GM12878 (cell line): ENCODE measurements around the gene SLC9C2. TPM values are rescaled to one million over a fixed set of nuclear protein-coding genes. Genes with fewer than 3 reads are reported as not detected.

Experiments
- ATAC-seq: fragments of 200-7000 bp; cut with Tn5 transposase; 3 replicates; pipeline ENCODE4 v1.9.1; 2020; ENCODE audit warnings: mild to moderate bottlenecking, moderate library complexity
- BruUV-seq: library from RNA; stranded (reverse); fragments of 400-500 nt; replicated peaks from 2 replicates; lab custom pipeline; 2021; lab: Mats Ljungman, UMichigan
- CTCF ChIA-PET: fragments of 300-600 bp; sonication (Branson Sonifier 250); formaldehyde crosslinking; extraction: SDS; loops from one replicate; lab custom pipeline; 2021; ENCODE audit warnings: inconsistent platforms; lab: Yijun Ruan, JAX
- POLR2A ChIA-PET: fragments of 350-600 bp; formaldehyde crosslinking; extraction: SDS; loops from one replicate; lab custom pipeline; 2021; ENCODE audit warnings: inconsistent platforms; lab: Charles Lee
- RAD21 ChIA-PET: fragments of 300-600 bp; sonication (Branson Sonifier 250); formaldehyde crosslinking; loops from one replicate; lab custom pipeline; 2023; ENCODE audit warnings: antibody characterized with exemption; ENCODE audit not compliant: unreplicated experiment; lab: Charles Lee
- SMC1A ChIA-PET: fragments of 300-600 bp; sonication (Branson Sonifier 250); formaldehyde crosslinking; loops from one replicate; lab custom pipeline; 2023; ENCODE audit not compliant: unreplicated experiment, uncharacterized antibody; lab: Charles Lee
- DNase-seq: peaks from one replicate; pipeline ENCODE4 v3.0.0-alpha.2; 2011; ENCODE audit warnings: low read depth, low spot score
- FAIRE-seq: peaks from 3 replicates; lab custom pipeline; 2011; peaks lifted over from hg19 to GRCh38; lab: Jason Lieb, UNC
- H2AFZ ChIP-seq: 2 replicates; pipeline ENCODE4 v1.6.0; 2011; ENCODE audit warnings: low read depth, low read length, control low read depth; ENCODE audit not compliant: control insufficient read depth
- H3K27ac ChIP-seq: 2 replicates; pipeline ENCODE4 v1.5.1; 2011; ENCODE audit warnings: control low read depth; ENCODE audit not compliant: control insufficient read depth, insufficient read depth
- H3K27me3 ChIP-seq, 2 experiments: replicated peaks in 1 of 2; 2 replicates each; pipeline versions ENCODE4 v1.6.0 to v1.6.1; 2011; ENCODE audit warnings: low read length in 1 of 2; ENCODE audit not compliant: control insufficient read depth in 2 of 2, insufficient read depth in 2 of 2
- H3K36me3 ChIP-seq, 2 experiments: 2 replicates each; pipeline ENCODE4 v1.5.1; 2011; ENCODE audit warnings: low read length in 1 of 2; ENCODE audit not compliant: control insufficient read depth in 2 of 2, insufficient read depth in 2 of 2
- H3K4me1 ChIP-seq: 2 replicates; pipeline ENCODE4 v1.6.1; 2011; ENCODE audit warnings: mild to moderate bottlenecking, low read length, moderate library complexity, mixed read lengths; ENCODE audit not compliant: control insufficient read depth, insufficient read depth
- H3K4me2 ChIP-seq: 2 replicates; pipeline ENCODE4 v1.6.0; 2011; ENCODE audit warnings: control low read depth; ENCODE audit not compliant: control insufficient read depth, insufficient read depth
- H3K4me3 ChIP-seq: fragments of 200-600 bp; sonication (generic); 2 replicates; pipeline ENCODE4 v1.5.1; 2016
- H3K79me2 ChIP-seq: 2 replicates; pipeline ENCODE4 v1.6.0; 2011; ENCODE audit warnings: low read length; ENCODE audit not compliant: control insufficient read depth, insufficient read depth
- H3K9ac ChIP-seq: 2 replicates; pipeline ENCODE4 v1.8.0; 2011; ENCODE audit warnings: low read length, control low read depth, mixed read lengths; ENCODE audit not compliant: control insufficient read depth, insufficient read depth
- H3K9me3 ChIP-seq: replicated peaks from 3 replicates; pipeline ENCODE4 v1.5.1; 2011; ENCODE audit warnings: mild to moderate bottlenecking, low read length; ENCODE audit not compliant: control insufficient read depth, insufficient read depth
- H4K20me1 ChIP-seq: 2 replicates; pipeline ENCODE4 v1.6.0; 2011; ENCODE audit not compliant: control insufficient read depth, insufficient read depth
- CREB1 ChIP-seq: IDR thresholded peaks from 2 replicates; pipeline ENCODE4 v1.6.1; 2012; ENCODE audit warnings: low read depth, mild to moderate bottlenecking, inconsistent platforms
- CTCF ChIP-seq, 3 experiments: IDR thresholded peaks in 2 of 3; conservative IDR thresholded peaks in 1 of 3; 2 replicates each; pipeline ENCODE4 v1.5.1; 2011; ENCODE audit warnings: low read depth in 3 of 3, low read length in 3 of 3, mild to moderate bottlenecking in 3 of 3, control low read depth in 2 of 3, moderate library complexity in 2 of 3, inconsistent platforms in 1 of 3, mixed read lengths in 1 of 3; ENCODE audit not compliant: control insufficient read depth in 2 of 3, insufficient read depth in 1 of 3; ENCODE audit errors: extremely low read depth in 1 of 3
- ETV6 ChIP-seq, 2 experiments: fragments of 450-650 bp in 1 of 2; IDR thresholded peaks in 1 of 2; conservative IDR thresholded peaks in 1 of 2; 2 replicates each; pipeline ENCODE4 v1.6.1; 2014; ENCODE audit warnings: antibody characterized with exemption in 1 of 2, borderline replicate concordance in 1 of 2, low read depth in 1 of 2, mild to moderate bottlenecking in 1 of 2, moderate library complexity in 1 of 2
- PKNOX1 ChIP-seq: fragments of 450-650 bp; IDR thresholded peaks from 2 replicates; pipeline ENCODE4 v1.6.1; 2016; ENCODE audit warnings: mild to moderate bottlenecking
- POU2F2 ChIP-seq: IDR thresholded peaks from 3 replicates; pipeline ENCODE4 v1.6.1; 2011; ENCODE audit warnings: low read depth, mild to moderate bottlenecking, low read length, borderline replicate concordance
- RELA ChIP-seq: fragments of 450-650 bp; IDR thresholded peaks from 2 replicates; pipeline ENCODE4 v1.8.0; 2014; ENCODE audit warnings: borderline replicate concordance; ENCODE audit not compliant: partially characterized antibody
- SRF ChIP-seq, 2 experiments: IDR thresholded peaks; 2 replicates each; pipeline ENCODE4 v1.6.1; 2011; ENCODE audit warnings: low read depth in 2 of 2, low read length in 2 of 2, mild to moderate bottlenecking in 1 of 2, moderate library complexity in 1 of 2
- TCF3 ChIP-seq: IDR thresholded peaks from 2 replicates; pipeline ENCODE4 v1.6.1; 2012; ENCODE audit warnings: low read depth, mild to moderate bottlenecking, low read length, borderline replicate concordance; ENCODE audit not compliant: insufficient read depth
- WRNIP1 ChIP-seq: IDR thresholded peaks from 2 replicates; pipeline ENCODE4 v1.6.1; 2011; ENCODE audit warnings: low read depth, low read length, improper control_type of control experiment, borderline replicate concordance
- YBX1 ChIP-seq: fragments of 450-650 bp; IDR thresholded peaks from 2 replicates; pipeline ENCODE4 v1.6.1; 2016; ENCODE audit warnings: antibody characterized with exemption
- WGBS: methylation state at CpG from one replicate; pipeline ENCODE4 v1.1.6; 2016; ENCODE audit warnings: low lambda C conversion rate; ENCODE audit not compliant: insufficient replicate concordance, insufficient coverage; ENCODE audit errors: missing lambda C conversion rate; 5-methylcytosine and 5-hydroxymethylcytosine counted together
- in situ Hi-C: fragments of 300-500 bp; cut with MboI; formaldehyde crosslinking; loops from 9 replicates; pipeline ENCODE4 v1.14.3; 2018; ENCODE audit warnings: mixed read lengths
- intact Hi-C: fragments of 100-400 bp; cut with micrococcal nuclease; formaldehyde crosslinking; loops from one replicate; pipeline ENCODE4 v1.14.2; 2022; ENCODE audit not compliant: unreplicated experiment
- polyA plus RNA-seq, 11 experiments: library from polyadenylated mRNA; depleted of rRNA in 4 of 11; unstranded in 6 of 11; stranded (reverse) in 5 of 11; fragments of >200 nt; fragmentation: Nextera tagmentation in 4 of 11; fragmentation: Illumina TruSeq in 1 of 11; extraction: Ambion mirVana in 4 of 11; extraction: Trizol in 1 of 11; gene quantifications; 1 replicate in 1 of 11; 2 replicates in 10 of 11; pipeline versions ENCODE4 v1.2.1 to v1.2.3, GENCODE V29; 2011 to 2016; ENCODE audit warnings: inconsistent platforms in 2 of 11, missing spikeins in 2 of 11, low read depth in 1 of 11
- total RNA-seq, 4 experiments: library from RNA; depleted of rRNA in 3 of 4; stranded (reverse); fragments of >200 nt in 3 of 4; fragmentation: Illumina TruSeq in 1 of 4; extraction: Trizol in 1 of 4; gene quantifications; 2 replicates each; pipeline versions ENCODE4 v1.2.1 to v1.2.3, GENCODE V29; 2013 to 2021
- TF ChIP-seq, protein P1 (sequence below): fragments of 450-650 bp; IDR thresholded peaks from 2 replicates; pipeline ENCODE4 v1.6.1; 2016; ENCODE audit warnings: mild to moderate bottlenecking, moderate library complexity, borderline replicate concordance
- TF ChIP-seq, protein P2 (sequence below): fragments of 450-650 bp; IDR thresholded peaks from 2 replicates; pipeline ENCODE4 v1.6.1; 2014; ENCODE audit warnings: mild to moderate bottlenecking

The SLC9C2 gene
- total and polyA plus RNA-seq, 10 of the 15 experiments (the other 5 are each of a cell fraction or from before 2014, with no cell fraction given) = not detected

GRCh38 chr1:173523329-173523728 is 79.5 kb downstream of the SLC9C2 start (continued):
- TF ChIP-seq, protein P1, sequence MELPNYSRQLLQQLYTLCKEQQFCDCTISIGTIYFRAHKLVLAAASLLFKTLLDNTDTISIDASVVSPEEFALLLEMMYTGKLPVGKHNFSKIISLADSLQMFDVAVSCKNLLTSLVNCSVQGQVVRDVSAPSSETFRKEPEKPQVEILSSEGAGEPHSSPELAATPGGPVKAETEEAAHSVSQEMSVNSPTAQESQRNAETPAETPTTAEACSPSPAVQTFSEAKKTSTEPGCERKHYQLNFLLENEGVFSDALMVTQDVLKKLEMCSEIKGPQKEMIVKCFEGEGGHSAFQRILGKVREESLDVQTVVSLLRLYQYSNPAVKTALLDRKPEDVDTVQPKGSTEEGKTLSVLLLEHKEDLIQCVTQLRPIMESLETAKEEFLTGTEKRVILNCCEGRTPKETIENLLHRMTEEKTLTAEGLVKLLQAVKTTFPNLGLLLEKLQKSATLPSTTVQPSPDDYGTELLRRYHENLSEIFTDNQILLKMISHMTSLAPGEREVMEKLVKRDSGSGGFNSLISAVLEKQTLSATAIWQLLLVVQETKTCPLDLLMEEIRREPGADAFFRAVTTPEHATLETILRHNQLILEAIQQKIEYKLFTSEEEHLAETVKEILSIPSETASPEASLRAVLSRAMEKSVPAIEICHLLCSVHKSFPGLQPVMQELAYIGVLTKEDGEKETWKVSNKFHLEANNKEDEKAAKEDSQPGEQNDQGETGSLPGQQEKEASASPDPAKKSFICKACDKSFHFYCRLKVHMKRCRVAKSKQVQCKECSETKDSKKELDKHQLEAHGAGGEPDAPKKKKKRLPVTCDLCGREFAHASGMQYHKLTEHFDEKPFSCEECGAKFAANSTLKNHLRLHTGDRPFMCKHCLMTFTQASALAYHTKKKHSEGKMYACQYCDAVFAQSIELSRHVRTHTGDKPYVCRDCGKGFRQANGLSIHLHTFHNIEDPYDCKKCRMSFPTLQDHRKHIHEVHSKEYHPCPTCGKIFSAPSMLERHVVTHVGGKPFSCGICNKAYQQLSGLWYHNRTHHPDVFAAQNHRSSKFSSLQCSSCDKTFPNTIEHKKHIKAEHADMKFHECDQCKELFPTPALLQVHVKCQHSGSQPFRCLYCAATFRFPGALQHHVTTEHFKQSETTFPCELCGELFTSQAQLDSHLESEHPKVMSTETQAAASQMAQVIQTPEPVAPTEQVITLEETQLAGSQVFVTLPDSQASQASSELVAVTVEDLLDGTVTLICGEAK = no peak
- TF ChIP-seq PKNOX1 = no peak
- TF ChIP-seq TCF3 = no peak
- TF ChIP-seq, all 136 proteins: peak for 0

DNA sequence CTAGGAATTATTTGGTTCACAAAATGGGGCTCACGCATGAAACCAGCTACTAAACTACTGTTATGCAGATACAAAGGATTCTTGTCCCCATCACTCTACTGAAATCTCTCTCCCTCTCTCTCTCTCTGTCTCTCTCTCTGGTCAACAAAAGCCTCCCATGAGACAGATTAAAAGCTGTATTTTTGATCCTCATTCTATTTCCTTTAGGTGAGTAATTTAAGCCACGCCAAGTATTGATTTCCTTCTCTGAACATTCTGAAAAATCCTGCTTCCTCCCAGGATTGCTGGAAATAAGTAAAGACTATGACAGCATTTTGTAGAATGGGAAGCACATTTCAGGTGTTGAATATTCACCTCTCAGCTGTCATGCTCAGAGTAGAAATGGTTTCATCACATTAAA is 82.1 kb downstream of the SLC9C2 start:
- no TSS peak for BruUV-seq
- Histone ChIP-seq H3K36me3 (no peaks in the 10 kb centered on the region), H3K27me3 (no peaks in the 10 kb centered on the region), H3K9ac (no peak overlapping the region), H3K27ac (no peak overlapping the region), H3K4me1 (no peaks in the 10 kb centered on the region), H3K4me3 (no peak overlapping the region), H3K9me3 (no peaks in the 10 kb centered on the region; the same call in 2 of the 3 replicates), H3K4me2 (no peak overlapping the region), H4K20me1 (no peaks in the 10 kb centered on the region), H3K79me2 (no peaks in the 10 kb centered on the region), H2AFZ (no peak overlapping the region)
- ATAC-seq (no peak), DNase-seq (no peak), FAIRE-seq (no peak)
- ChIA-PET SMC1A (interaction anchor here (0.7 to 1.8 kb wide), 2 partner anchors 9 to 12 kb away, joined by 3 to 4 read pairs; no protein-coding TSS in a partner anchor), CTCF (interaction anchor here (0.8 kb wide), 1 partner anchor 10 kb away, joined by 3 read pairs; no protein-coding TSS in a partner anchor), RAD21 (interaction anchor here (0.7 kb wide), 1 partner anchor 319 kb away, joined by 3 read pairs; no protein-coding TSS in a partner anchor), POLR2A (no interaction called here)
- WGBS = 21% methylated on average over 2 of the region's 2 CpGs
- in situ Hi-C loops = no loop called here
- intact Hi-C loops = no loop called here
- TF ChIP-seq RELA = no peak
- TF ChIP-seq YBX1 = no peak
- no peak for TF ChIP-seq CTCF (IDR thresholded peaks at IDR 0.05 in 2 of 3, conservative IDR thresholded peaks at IDR 0.05 in 1 of 3; ENCODE audit: control insufficient read depth in 2 of 3, extremely low read depth in 1 of 3, insufficient read depth in 1 of 3, low read depth in 3 of 3, low read length in 3 of 3)
- TF ChIP-seq ETV6 (conservative IDR thresholded peaks at IDR 0.05 in 1 of 2, IDR thresholded peaks at IDR 0.05 in 1 of 2; ENCODE audit: borderline replicate concordance in 1 of 2, low read depth in 1 of 2) = no peak
- no peak for TF ChIP-seq CREB1
- TF ChIP-seq WRNIP1 = no peak
- no peak for TF ChIP-seq POU2F2
- TF ChIP-seq SRF (IDR thresholded peaks at IDR 0.05; ENCODE audit: low read depth in 2 of 2, low read length in 2 of 2) = no peak
- TF ChIP-seq, protein P2, sequence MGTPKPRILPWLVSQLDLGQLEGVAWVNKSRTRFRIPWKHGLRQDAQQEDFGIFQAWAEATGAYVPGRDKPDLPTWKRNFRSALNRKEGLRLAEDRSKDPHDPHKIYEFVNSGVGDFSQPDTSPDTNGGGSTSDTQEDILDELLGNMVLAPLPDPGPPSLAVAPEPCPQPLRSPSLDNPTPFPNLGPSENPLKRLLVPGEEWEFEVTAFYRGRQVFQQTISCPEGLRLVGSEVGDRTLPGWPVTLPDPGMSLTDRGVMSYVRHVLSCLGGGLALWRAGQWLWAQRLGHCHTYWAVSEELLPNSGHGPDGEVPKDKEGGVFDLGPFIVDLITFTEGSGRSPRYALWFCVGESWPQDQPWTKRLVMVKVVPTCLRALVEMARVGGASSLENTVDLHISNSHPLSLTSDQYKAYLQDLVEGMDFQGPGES = no peak
